Activated naive CD4-positive, alpha-beta T cell treated with anti-CD3 and anti-CD28 coated beads, Interleukin-2, amount 10 ng/mL, durations not matched to agents 7 days and 5 days (primary cell): ENCODE measurements around the gene P3H2.
A peak's percentile ranks its signal among the peaks of the same experiment; 100 is the strongest.

ENCODE experiments used
- CTCF ChIA-PET: fragments of 350-600 bp; sonication (Branson Sonifier 250); formaldehyde crosslinking; loops from one replicate; lab custom pipeline; 2021; ENCODE audit warnings: antibody characterized with exemption; lab: Charles Lee
- DNase-seq: peaks from one replicate; pipeline ENCODE4 v3.0.0-alpha.2; 2020
- H3K27ac Mint-ChIP-seq: one replicate; pipeline ENCODE4 v1.8.0; 2021; ENCODE audit warnings: mild to moderate bottlenecking, moderate library complexity, mixed read lengths
- H3K27me3 Mint-ChIP-seq: one replicate; pipeline ENCODE4 v1.8.0; 2021; ENCODE audit warnings: mild to moderate bottlenecking, mixed read lengths
- H3K36me3 Mint-ChIP-seq: one replicate; pipeline ENCODE4 v1.8.0; 2021; ENCODE audit warnings: mixed read lengths
- H3K4me1 Mint-ChIP-seq: one replicate; pipeline ENCODE4 v1.8.0; 2021; ENCODE audit warnings: mixed read lengths
- H3K4me3 Mint-ChIP-seq: one replicate; pipeline ENCODE4 v1.8.0; 2021; ENCODE audit warnings: mild to moderate bottlenecking, moderate library complexity, mixed read lengths
- H3K9me3 Mint-ChIP-seq: one replicate; pipeline ENCODE4 v1.8.0; 2021; ENCODE audit warnings: mixed read lengths

The P3H2 gene

GRCh38 chr3:190117981-190118380 is 2.7 kb downstream of the P3H2 start:
- Mint-ChIP-seq H3K4me1 (peaks cover 6% of the 10 kb centered on the region), H3K27me3 (peaks cover 61% of the 10 kb centered on the region), H3K27ac (no peak overlapping the region), H3K36me3 (no peaks in the 10 kb centered on the region), H3K9me3 (no peaks in the 10 kb centered on the region), H3K4me3 (no peak overlapping the region)
- no peak for DNase-seq
- CTCF ChIA-PET: no interaction called here

- Mint-ChIP-seq H3K4me3 (no peak overlapping the region), H3K4me1 (peaks cover 6% of the 10 kb centered on the region), H3K36me3 (no peaks in the 10 kb centered on the region), H3K27me3 (peaks cover 49% of the 10 kb centered on the region), H3K27ac (no peak overlapping the region), H3K9me3 (no peaks in the 10 kb centered on the region)
- no peak for DNase-seq
- CTCF ChIA-PET: no interaction called here
These were observed 4.1 kb downstream of the P3H2 start for GRCh38 chr3:190116551-190117067.

- Mint-ChIP-seq H3K27ac (no peak overlapping the region), H3K36me3 (no peaks in the 10 kb centered on the region), H3K9me3 (no peaks in the 10 kb centered on the region), H3K4me3 (no peak overlapping the region), H3K4me1 (no peaks in the 10 kb centered on the region), H3K27me3 (no peaks in the 10 kb centered on the region)
- DNase-seq: no peak
- CTCF ChIA-PET: interaction anchor here (1.6 kb wide), 1 partner anchor 151 kb away, joined by 4 read pairs; no protein-coding TSS in a partner anchor
These were observed 9.9 kb downstream of the P3H2 start for GRCh38 chr3:190110826-190111225.

- H3K27me3 Mint-ChIP-seq: no peaks in the 10 kb centered on the region
- no peak overlapping the region for H3K4me3 Mint-ChIP-seq
- CTCF ChIA-PET: no interaction called here
- H3K4me1 Mint-ChIP-seq: no peaks in the 10 kb centered on the region
- H3K9me3 Mint-ChIP-seq: no peaks in the 10 kb centered on the region
- DNase-seq: no peak
- no peaks in the 10 kb centered on the region for H3K36me3 Mint-ChIP-seq
- no peak overlapping the region for H3K27ac Mint-ChIP-seq
These were observed 11.3 kb downstream of the P3H2 start for GRCh38 chr3:190109441-190109840.

GRCh38 chr3:190108804-190109203 is 11.9 kb downstream of the P3H2 start:
- DNase-seq: no peak
- Mint-ChIP-seq H3K4me1 (no peaks in the 10 kb centered on the region), H3K36me3 (no peaks in the 10 kb centered on the region), H3K4me3 (no peak overlapping the region), H3K27me3 (peaks cover 2% of the 10 kb centered on the region), H3K9me3 (no peaks in the 10 kb centered on the region), H3K27ac (no peak overlapping the region)
- CTCF ChIA-PET: no interaction called here

GRCh38 chr3:190105876-190106275 is 14.8 kb downstream of the P3H2 start:
- DNase-seq: no peak
- Mint-ChIP-seq H3K4me3 (no peak overlapping the region), H3K4me1 (peaks cover 2% of the 10 kb centered on the region), H3K27ac (no peak overlapping the region), H3K27me3 (peaks cover 4% of the 10 kb centered on the region), H3K36me3 (no peaks in the 10 kb centered on the region), H3K9me3 (no peaks in the 10 kb centered on the region)
- CTCF ChIA-PET: no interaction called here

GRCh38 chr3:190101320-190102011 is 19.2 kb downstream of the P3H2 start:
- Mint-ChIP-seq H3K4me1 (peaks cover 2% of the 10 kb centered on the region), H3K9me3 (no peaks in the 10 kb centered on the region), H3K4me3 (peak overlapping the region; percentile 3), H3K27me3 (peaks cover 4% of the 10 kb centered on the region), H3K36me3 (no peaks in the 10 kb centered on the region), H3K27ac (no peak overlapping the region)
- CTCF ChIA-PET: no interaction called here
- DNase-seq: no peak

- Mint-ChIP-seq H3K27me3 (peaks cover 4% of the 10 kb centered on the region), H3K4me1 (peaks cover 2% of the 10 kb centered on the region), H3K36me3 (no peaks in the 10 kb centered on the region), H3K27ac (no peak overlapping the region), H3K4me3 (no peak overlapping the region), H3K9me3 (no peaks in the 10 kb centered on the region)
- CTCF ChIA-PET: no interaction called here
- DNase-seq: no peak
These were observed 21.6 kb downstream of the P3H2 start for GRCh38 chr3:190099099-190099498.

- Mint-ChIP-seq H3K9me3 (no peaks in the 10 kb centered on the region), H3K27me3 (no peaks in the 10 kb centered on the region), H3K27ac (no peak overlapping the region), H3K36me3 (no peaks in the 10 kb centered on the region), H3K4me1 (peaks cover 2% of the 10 kb centered on the region), H3K4me3 (no peak overlapping the region)
- DNase-seq: no peak
- CTCF ChIA-PET: no interaction called here
These were observed 23.1 kb downstream of the P3H2 start for GRCh38 chr3:190097617-190098016.

- Mint-ChIP-seq H3K4me1 (peaks cover 2% of the 10 kb centered on the region), H3K27ac (no peak overlapping the region), H3K36me3 (no peaks in the 10 kb centered on the region), H3K9me3 (no peaks in the 10 kb centered on the region), H3K27me3 (no peaks in the 10 kb centered on the region), H3K4me3 (no peak overlapping the region)
- CTCF ChIA-PET: no interaction called here
- DNase-seq: no peak
These were observed 23.7 kb downstream of the P3H2 start for GRCh38 chr3:190097025-190097424.

- DNase-seq: no peak
These were observed 24.4 kb downstream of the P3H2 start for GRCh38 chr3:190096345-190096744.

GRCh38 chr3:190094160-190094718 is 26.5 kb downstream of the P3H2 start:
- Mint-ChIP-seq H3K27ac (no peak overlapping the region), H3K27me3 (no peaks in the 10 kb centered on the region), H3K4me1 (no peaks in the 10 kb centered on the region), H3K9me3 (no peaks in the 10 kb centered on the region), H3K36me3 (no peaks in the 10 kb centered on the region), H3K4me3 (no peak overlapping the region)
- CTCF ChIA-PET: no interaction called here
- DNase-seq: no peak

More at GRCh38 chr3:190096345-190096744, 24.4 kb downstream of the P3H2 start:
- H3K36me3 Mint-ChIP-seq: no peaks in the 10 kb centered on the region
- CTCF ChIA-PET: no interaction called here
- no peaks in the 10 kb centered on the region for H3K9me3 Mint-ChIP-seq
- no peak overlapping the region for H3K4me3 Mint-ChIP-seq
- H3K27ac Mint-ChIP-seq: no peak overlapping the region
- peaks cover 2% of the 10 kb centered on the region for H3K4me1 Mint-ChIP-seq
- no peaks in the 10 kb centered on the region for H3K27me3 Mint-ChIP-seq

- H3K9me3 Mint-ChIP-seq: no peaks in the 10 kb centered on the region
- no peak overlapping the region for H3K4me3 Mint-ChIP-seq
- DNase-seq: no peak
- CTCF ChIA-PET: no interaction called here
- no peak overlapping the region for H3K27ac Mint-ChIP-seq
- H3K4me1 Mint-ChIP-seq: no peaks in the 10 kb centered on the region
- H3K27me3 Mint-ChIP-seq: no peaks in the 10 kb centered on the region
- H3K36me3 Mint-ChIP-seq: no peaks in the 10 kb centered on the region
These were observed 28.4 kb downstream of the P3H2 start for GRCh38 chr3:190092250-190092649.

- CTCF ChIA-PET: no interaction called here
- no peak overlapping the region for H3K27ac Mint-ChIP-seq
- H3K9me3 Mint-ChIP-seq: no peaks in the 10 kb centered on the region
- no peak for DNase-seq
- H3K4me3 Mint-ChIP-seq: no peak overlapping the region
- H3K36me3 Mint-ChIP-seq: no peaks in the 10 kb centered on the region
- H3K27me3 Mint-ChIP-seq: peaks cover 3% of the 10 kb centered on the region
- no peaks in the 10 kb centered on the region for H3K4me1 Mint-ChIP-seq
These were observed 31.0 kb downstream of the P3H2 start for GRCh38 chr3:190089711-190090110.

- no peak for DNase-seq
- Mint-ChIP-seq H3K27me3 (peaks cover 3% of the 10 kb centered on the region), H3K27ac (no peak overlapping the region), H3K9me3 (no peaks in the 10 kb centered on the region), H3K4me3 (no peak overlapping the region), H3K4me1 (no peaks in the 10 kb centered on the region), H3K36me3 (no peaks in the 10 kb centered on the region)
- CTCF ChIA-PET: no interaction called here
These were observed 31.8 kb downstream of the P3H2 start for GRCh38 chr3:190088890-190089289.
